HG03442 (cell line): ENCODE data around the gene OBP2B.
"Not testable (repeated sequence)": the region's sequence is repeated elsewhere in the genome, so short reads cannot be mapped to it uniquely, and the experiment has no call there.

Experiments used
- ATAC-seq: cut with Tn5 transposase; IDR thresholded peaks from one replicate; pipeline ENCODE4 v1.9.1; 2021; ENCODE audit warnings: mild to moderate bottlenecking, moderate library complexity; ENCODE audit not compliant: unreplicated experiment

Gene OBP2B, protein sequence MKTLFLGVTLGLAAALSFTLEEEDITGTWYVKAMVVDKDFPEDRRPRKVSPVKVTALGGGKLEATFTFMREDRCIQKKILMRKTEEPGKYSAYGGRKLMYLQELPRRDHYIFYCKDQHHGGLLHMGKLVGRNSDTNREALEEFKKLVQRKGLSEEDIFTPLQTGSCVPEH

GRCh38 chr9:133208880-133209300 is at the start of gene OBP2B:
TSS of gene OBP2B (minus strand) at chr9:133209250. CDS start at chr9:133209199, 51 bp downstream.
- ATAC-seq: not testable (repeated sequence)

- ATAC-seq: no peak
Measured at GRCh38 chr9:133258061-133259015, 49.3 kb upstream of the OBP2B start.

GRCh38 chr9:133257465-133257956 is 48.5 kb upstream of the OBP2B start:
- no peak for ATAC-seq

DNA sequence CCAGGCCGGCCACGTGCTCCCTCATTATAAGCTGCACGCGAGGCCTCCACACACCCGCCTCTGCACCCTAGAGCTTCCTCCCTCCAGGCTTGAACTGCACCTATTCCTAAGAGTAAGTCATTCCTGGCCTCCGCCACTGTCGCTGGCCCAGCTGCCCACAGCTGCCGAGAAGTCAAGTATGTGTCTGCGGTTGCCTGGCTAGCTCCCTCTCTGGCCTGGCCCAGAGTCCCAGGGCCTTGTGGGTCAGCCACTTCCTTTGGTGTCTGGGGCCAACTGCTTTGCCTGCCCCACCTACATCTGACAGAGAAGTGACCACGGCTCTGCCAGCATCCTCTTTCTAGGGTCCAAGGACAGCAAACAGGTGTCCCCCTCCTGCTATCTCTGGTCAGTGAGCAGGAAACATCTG is 47.6 kb upstream of the OBP2B start:
- no peak for ATAC-seq

GRCh38 chr9:133256136-133256461 is 47.0 kb upstream of the OBP2B start:
- ATAC-seq: no peak

DNA sequence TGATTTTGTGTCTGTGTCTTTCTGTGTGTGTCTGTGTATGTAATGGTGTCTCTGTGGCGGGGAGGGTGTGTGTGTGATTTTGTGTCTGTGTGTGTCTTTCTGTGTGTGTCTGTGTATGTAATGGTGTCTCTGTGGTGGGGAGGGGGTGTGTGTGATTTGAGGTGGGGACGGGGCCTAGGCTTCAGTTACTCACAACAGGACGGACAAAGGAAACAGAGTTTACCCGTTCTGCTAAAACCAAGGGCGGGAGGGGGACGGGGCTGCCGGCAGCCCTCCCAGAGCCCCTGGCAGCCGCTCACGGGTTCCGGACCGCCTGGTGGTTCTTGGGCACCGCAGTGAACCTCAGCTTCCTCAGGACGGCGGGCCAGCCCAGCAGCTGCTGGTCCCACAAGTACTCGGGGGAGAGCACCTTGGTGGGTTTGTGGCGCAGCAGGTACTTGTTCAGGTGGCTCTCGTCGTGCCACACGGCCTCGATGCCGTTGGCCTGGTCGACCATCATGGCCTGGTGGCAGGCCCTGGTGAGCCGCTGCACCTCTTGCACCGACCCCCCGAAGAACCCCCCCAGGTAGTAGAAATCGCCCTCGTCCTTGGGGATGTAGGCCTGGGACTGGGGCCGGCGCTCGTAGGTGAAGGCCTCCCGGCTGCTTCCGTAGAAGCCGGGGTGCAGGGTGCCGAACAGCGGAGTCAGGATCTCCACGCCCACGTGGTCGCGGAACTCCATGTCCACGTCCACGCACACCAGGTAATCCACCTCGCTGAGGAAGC is 46.5 kb upstream of the OBP2B start:
- ATAC-seq: no peak

DNA sequence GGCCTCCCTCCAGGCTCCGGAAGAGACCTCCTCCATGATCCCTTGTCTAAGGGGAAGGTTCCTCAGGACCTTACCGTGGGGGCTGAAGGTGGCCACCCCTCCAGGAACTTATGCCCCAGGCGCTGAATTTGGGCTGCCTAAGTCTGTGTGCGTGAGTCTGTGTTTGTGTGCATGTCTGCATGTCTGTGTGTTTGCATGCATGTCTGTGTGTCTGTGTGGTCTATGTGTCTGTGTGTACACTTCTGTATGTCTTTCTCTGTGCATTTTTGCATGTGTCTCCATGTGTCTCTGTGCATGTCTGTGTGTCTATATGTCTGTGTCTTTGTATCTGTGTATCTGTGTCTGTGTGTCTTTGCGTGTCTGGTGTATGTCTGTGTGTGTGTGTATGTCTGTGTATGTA is 45.4 kb upstream of the OBP2B start:
- ATAC-seq: no peak

GRCh38 chr9:133253268-133253667 is 44.2 kb upstream of the OBP2B start:
- no peak for ATAC-seq

GRCh38 chr9:133252301-133253020 is 43.4 kb upstream of the OBP2B start:
- no peak for ATAC-seq

- no peak for ATAC-seq
Measured at GRCh38 chr9:133251773-133252172, 42.7 kb upstream of the OBP2B start.

- ATAC-seq: not testable (repeated sequence)
Measured at GRCh38 chr9:133251221-133251620, 42.2 kb upstream of the OBP2B start.

DNA sequence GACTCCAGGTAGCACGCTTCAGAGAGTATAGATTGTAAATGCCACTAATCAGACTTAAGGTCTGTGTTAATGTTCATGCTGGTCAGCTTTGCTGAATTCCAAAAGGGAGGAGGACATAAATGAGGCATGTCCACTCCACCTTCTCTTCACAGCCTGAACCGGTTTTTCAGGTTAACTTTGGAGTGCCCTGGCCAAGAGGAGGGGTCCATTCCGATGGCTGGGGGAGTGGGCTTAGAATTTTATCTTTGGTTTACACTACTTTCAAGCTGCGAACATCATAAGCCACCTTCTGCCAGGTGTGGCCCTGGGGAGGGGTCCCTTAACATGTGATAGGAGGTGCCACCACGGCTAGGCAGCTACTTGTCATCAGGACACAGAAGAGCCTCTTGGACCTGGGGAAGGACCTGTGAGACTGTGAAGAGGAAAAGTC is 41.7 kb upstream of the OBP2B start:
- ATAC-seq: no peak

DNA sequence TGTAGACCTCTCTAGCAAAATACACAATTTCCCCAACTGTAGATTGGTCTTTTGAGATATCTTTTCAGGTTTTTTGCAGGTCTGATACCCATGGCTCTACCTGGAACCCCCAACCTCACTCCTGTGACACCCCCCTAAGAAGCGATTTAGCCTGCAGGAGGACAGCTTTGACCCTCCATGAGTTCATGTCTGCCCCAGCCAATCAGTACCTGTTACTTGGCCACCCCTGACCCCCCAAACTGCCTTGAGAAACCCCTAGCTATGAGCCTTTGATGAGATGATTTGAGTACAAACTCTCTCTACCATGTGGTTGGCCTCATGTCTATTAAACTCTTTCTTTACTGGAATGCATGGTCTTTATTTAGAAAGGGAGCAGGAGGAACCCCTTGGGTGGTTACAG is 40.3 kb upstream of the OBP2B start:
- no peak for ATAC-seq

- ATAC-seq: no peak
Measured at GRCh38 chr9:133248726-133249295, 39.8 kb upstream of the OBP2B start.

GRCh38 chr9:133247632-133248031 is 38.6 kb upstream of the OBP2B start:
- ATAC-seq: no peak

DNA sequence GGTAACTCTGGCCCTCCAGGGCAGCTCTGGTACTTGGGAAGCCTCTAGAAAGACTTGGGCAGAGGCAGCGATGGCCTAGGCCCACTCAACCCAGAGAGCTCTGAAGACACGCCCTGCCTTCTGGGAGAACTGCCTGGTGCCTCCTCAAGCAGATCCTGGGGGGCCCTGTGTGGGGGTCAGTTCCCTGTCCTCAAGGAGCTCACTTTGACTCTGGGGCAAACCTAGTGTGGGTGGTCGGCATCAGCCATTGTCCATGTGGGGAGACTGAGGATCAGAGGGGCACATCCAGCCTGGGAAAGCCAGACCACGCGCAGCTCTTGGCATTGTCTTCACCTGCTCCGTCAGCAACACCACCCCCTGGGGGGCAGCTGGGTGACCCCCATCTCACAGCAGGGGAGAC is 37.9 kb upstream of the OBP2B start:
- ATAC-seq: no peak

GRCh38 chr9:133246562-133246961 is 37.5 kb upstream of the OBP2B start:
- no peak for ATAC-seq

DNA sequence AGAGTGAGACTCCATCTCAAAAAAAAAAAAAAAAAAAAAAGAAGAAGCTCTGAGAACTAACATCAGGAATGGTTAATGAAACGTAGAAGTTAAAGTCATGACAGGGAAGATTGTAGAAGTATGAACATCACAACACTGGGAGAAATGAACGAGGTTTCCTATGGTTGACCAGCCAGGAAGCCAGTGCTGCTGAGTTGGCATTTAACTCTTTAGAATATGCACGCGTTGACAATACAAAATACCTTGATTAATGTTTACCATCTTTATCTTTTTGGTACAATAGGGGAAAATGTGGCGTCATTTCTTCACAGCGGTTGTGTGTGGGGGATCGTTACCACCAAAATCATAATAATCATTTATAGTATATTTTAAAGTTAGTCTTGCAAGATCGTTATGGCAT is 33.9 kb upstream of the OBP2B start:
- ATAC-seq: no peak

DNA sequence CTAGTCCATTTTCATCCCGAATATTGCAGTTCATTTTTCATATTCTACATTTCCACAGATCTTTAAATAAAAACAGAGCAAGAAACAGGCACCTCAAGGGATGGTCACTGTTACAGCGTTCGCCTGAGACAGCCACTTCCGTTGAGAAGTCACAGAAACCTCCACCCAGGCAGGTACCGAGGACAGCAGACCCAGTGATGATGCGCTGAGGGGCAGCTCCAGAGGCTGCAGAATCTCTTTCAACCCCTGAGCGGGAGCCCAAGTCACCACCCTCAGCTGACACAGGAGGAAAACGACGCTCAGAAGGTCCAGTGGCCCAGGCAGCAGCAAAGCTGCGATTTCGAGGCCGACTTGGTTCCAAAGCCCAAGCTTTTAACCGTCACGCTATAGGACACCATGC is 33.2 kb upstream of the OBP2B start:
- no peak for ATAC-seq

- no peak for ATAC-seq
Measured at GRCh38 chr9:133239533-133240090, 30.6 kb upstream of the OBP2B start.
